ENCODE results near the gene TBC1D14. TPM values are rescaled to one million over a fixed set of nuclear protein-coding genes. Genes with fewer than 3 reads are reported as not detected.
"Not testable (repeated sequence)": the region's sequence is repeated elsewhere in the genome, so short reads cannot be mapped to it uniquely, and the experiment has no call there.

The TBC1D14 gene
- total and polyA plus RNA-seq, 2 of the 4 experiments (the other 2 are of a cell fraction): 31.7 to 40.7 TPM

DNA sequence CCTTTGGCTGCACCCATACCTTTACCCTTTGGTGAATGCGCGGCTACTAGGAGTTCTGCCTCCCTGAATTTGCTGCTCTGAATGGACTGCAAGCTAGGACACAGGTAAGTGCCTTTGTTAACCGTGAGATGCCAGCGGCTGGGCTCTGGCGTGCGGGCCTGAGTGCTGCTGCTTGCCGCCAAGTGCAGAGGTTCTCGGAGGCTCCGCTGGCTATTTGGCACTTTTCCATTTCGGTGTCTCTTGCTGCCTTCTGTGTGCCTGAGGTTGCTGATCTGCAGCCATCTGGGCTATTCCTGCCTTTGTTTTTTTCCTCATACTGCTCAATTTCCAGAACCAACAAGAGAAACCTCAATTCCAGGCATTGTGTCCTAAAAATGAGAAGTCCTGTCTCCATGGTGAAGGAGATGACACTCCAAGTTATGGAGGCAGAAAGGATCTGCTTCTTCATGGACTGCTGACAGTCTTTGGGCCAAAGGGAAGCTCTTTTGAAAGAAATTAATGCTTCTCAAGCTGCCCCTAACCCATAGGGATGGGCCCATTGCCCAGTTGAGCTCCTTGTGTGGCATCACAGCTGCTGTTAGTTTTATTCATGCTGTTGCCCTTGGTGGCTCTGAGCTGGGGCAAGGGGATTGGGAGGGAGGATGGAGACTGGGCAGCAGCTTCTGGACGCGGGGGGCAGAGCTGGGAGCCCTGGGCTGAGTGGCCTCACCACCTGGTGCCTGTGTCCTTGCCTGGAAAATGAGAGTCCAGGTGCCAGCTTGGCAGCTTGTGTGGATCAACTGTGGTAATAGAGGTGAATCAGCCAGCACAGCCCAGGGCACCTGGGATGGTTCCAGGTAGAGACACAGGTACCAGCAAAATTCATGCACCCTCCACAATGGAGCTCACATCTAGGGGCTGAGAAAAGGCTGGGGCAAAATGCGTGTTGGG is 3.8 kb upstream of the TBC1D14 start (continued):
- no peak for TF ChIP-seq BHLHE40 (IDR thresholded peaks at IDR 0.05; ENCODE audit: low read depth, low read length)

DNA sequence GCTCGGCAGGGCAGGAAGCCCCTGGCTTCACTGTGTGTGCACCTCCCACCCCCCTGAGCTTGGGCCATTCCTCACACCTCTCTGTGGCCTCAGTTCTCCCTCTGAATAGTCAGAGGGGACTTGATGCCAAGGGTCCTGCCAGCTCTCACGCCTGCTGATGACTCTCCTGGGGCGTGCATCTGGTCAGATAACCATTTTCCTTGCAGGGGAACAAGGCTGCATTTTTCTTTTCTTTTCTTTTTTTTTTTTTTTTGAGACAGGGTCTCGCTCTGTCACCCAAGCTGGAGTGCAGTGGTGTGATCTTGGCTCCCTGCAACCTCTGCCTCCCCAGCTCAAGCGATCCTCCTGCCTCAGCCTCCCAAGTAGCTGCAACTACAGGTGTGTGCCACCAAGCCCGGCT is 3.1 kb upstream of the TBC1D14 start:
- H3K27ac ChIP-seq (ENCODE audit: insufficient read depth, low read length); H2AK5ac ChIP-seq (ENCODE audit: low read depth, low read length); H3K23ac ChIP-seq (ENCODE audit: low read depth, low read length); in situ Hi-C loops (cut with MboI; ENCODE audit: low sequenced_read_pairs); H4K91ac ChIP-seq (ENCODE audit: insufficient read depth, low read depth, low read length); H3K9me1 ChIP-seq (ENCODE audit: insufficient read depth, low read length); H4K20me1 ChIP-seq (ENCODE audit: insufficient read depth, low read length); H4K8ac ChIP-seq (ENCODE audit: low read depth in 2 of 2, low read length in 2 of 2); H3K4me2 ChIP-seq (ENCODE audit: low read depth, low read length); H3K56ac ChIP-seq (ENCODE audit: extremely low read depth, insufficient read depth, low read length); intact Hi-C loops (cut with micrococcal nuclease); H3K14ac ChIP-seq (replicated peaks; ENCODE audit: low read depth, low read length); H3K4me3 ChIP-seq (ENCODE audit: insufficient read depth, low read depth, low read length); dilution Hi-C loops (cut with HindIII; ENCODE audit: low sequenced_read_pairs, unreplicated experiment); H2BK5ac ChIP-seq (ENCODE audit: low read depth, low read length, poor library complexity, severe bottlenecking); H3K18ac ChIP-seq (ENCODE audit: low read depth, low read length); BruUV-seq (replicated peaks); H2BK15ac ChIP-seq (ENCODE audit: low read depth, low read length); CTCF ChIA-PET; H2BK20ac ChIP-seq (ENCODE audit: low read depth, low read length); H4K5ac ChIP-seq (ENCODE audit: low read depth, low read length); H3K4me1 ChIP-seq (ENCODE audit: control insufficient read depth, insufficient read depth, low read length); H3K27me3 ChIP-seq (ENCODE audit: control insufficient read depth, insufficient read depth, low read length); POLR2A ChIA-PET (ENCODE audit: unreplicated experiment); H2AFZ ChIP-seq (replicated peaks; ENCODE audit: low read length, poor library complexity); H3K9me3 ChIP-seq (ENCODE audit: control insufficient read depth, insufficient read depth, low read length); H2AK9ac ChIP-seq (replicated peaks; ENCODE audit: low read depth, low read length, poor library complexity); H2BK120ac ChIP-seq (ENCODE audit: low read depth, low read length); H3K9ac ChIP-seq (ENCODE audit: low read depth, low read length); H3K4ac ChIP-seq (ENCODE audit: low read depth, low read length); DNase-seq; ATAC-seq (ENCODE audit: low read depth); H3K36me3 ChIP-seq (ENCODE audit: control insufficient read depth, insufficient read depth, low read length): not testable (repeated sequence)
- 92% methylated on average over 2 of the region's 6 CpGs; no CpG with 5 or more reads in 1 of the 2 experiments for WGBS, 2 experiments (ENCODE audit: extremely low coverage in 2 of 2, insufficient read length in 1 of 2)
- peaks cover 0 to 19% of the 10 kb centered on the region in 2 experiments; a peak in 2 of 4 replicates for H3K79me1 ChIP-seq (ENCODE audit: low read depth in 1 of 2, low read length in 2 of 2)
